Natural killer cell (primary cell): ENCODE measurements around the gene DICER1. TPM values are rescaled to one million over a fixed set of nuclear protein-coding genes. Genes with fewer than 3 reads are reported as not detected.

Experiments used
- ATAC-seq, 3 donors: fragments of 150-1000 bp in 2 of 3; fragments of 200-7000 bp in 1 of 3; cut with Tn5 transposase; 1 replicate in 1 of 3; 2 replicates in 2 of 3; pipeline ENCODE4 v1.10.0; 2021; ENCODE audit warnings: mild to moderate bottlenecking in 2 of 3, moderate library complexity in 2 of 3
- DNase-seq, 2 donors: peaks; one replicate each; pipeline versions ENCODE4 v3.0.0 to v3.0.0-alpha.2; 2013 to 2021; ENCODE audit warnings: mixed read lengths in 1 of 2
- H3K27ac ChIP-seq: one replicate; pipeline ENCODE4 v1.5.1; 2013; ENCODE audit warnings: mild to moderate bottlenecking, low read length
- H3K27me3 ChIP-seq: one replicate; pipeline ENCODE4 v1.6.1; 2013; ENCODE audit warnings: low read length; ENCODE audit not compliant: control insufficient read depth, insufficient read depth
- H3K36me3 ChIP-seq: one replicate; pipeline ENCODE4 v1.6.1; 2013; ENCODE audit warnings: low read length; ENCODE audit not compliant: control insufficient read depth, insufficient read depth
- H3K4me1 ChIP-seq: one replicate; pipeline ENCODE4 v1.6.1; 2013; ENCODE audit warnings: low read length; ENCODE audit not compliant: control insufficient read depth, insufficient read depth
- H3K4me3 ChIP-seq: one replicate; pipeline ENCODE4 v1.5.1; 2013; ENCODE audit warnings: low read length
- H3K9me3 ChIP-seq: one replicate; pipeline ENCODE4 v1.6.1; 2013; ENCODE audit warnings: low read length; ENCODE audit not compliant: control insufficient read depth, insufficient read depth
- H3K27ac Mint-ChIP-seq, 2 donors: one replicate each; pipeline ENCODE4 v1.8.0; 2022; ENCODE audit warnings: mild to moderate bottlenecking in 2 of 2, mixed read lengths in 2 of 2, moderate library complexity in 1 of 2
- H3K27me3 Mint-ChIP-seq, 2 donors: one replicate each; pipeline ENCODE4 v1.8.0; 2022; ENCODE audit warnings: low read depth in 2 of 2, mixed read lengths in 2 of 2
- H3K36me3 Mint-ChIP-seq: one replicate; pipeline ENCODE4 v1.8.0; 2022; ENCODE audit warnings: mixed read lengths
- H3K4me1 Mint-ChIP-seq, 2 donors: one replicate each; pipeline ENCODE4 v1.8.0; 2022; ENCODE audit warnings: mixed read lengths in 2 of 2
- H3K4me3 Mint-ChIP-seq: one replicate; pipeline ENCODE4 v1.8.0; 2022; ENCODE audit warnings: mild to moderate bottlenecking, moderate library complexity, mixed read lengths
- H3K9me3 Mint-ChIP-seq, 2 donors: one replicate each; pipeline ENCODE4 v1.8.0; 2022; ENCODE audit warnings: mixed read lengths in 2 of 2
- WGBS: methylation state at CpG from one replicate; pipeline ENCODE4 v1.1.7; 2013; ENCODE audit warnings: missing lambda C conversion rate; ENCODE audit not compliant: insufficient coverage; 5-methylcytosine and 5-hydroxymethylcytosine counted together
- intact Hi-C: fragments of 100-400 bp; cut with micrococcal nuclease; formaldehyde crosslinking; loops from one replicate; pipeline ENCODE4 v1.14.2; 2022
- total RNA-seq, 4 donors: library from RNA; stranded (reverse); fragments of 120-200 nt in 1 of 4; gene quantifications; one replicate each; pipeline versions ENCODE4 v1.2.3 to v1.2.4, GENCODE V29; 2013 to 2022
- TF ChIP-seq, protein P1 (sequence below): fragments of 200-600 bp; IDR thresholded peaks from one replicate; pipeline ENCODE4 v1.8.0; 2022; ENCODE audit warnings: antibody characterized with exemption

DICER1 gene
- total RNA-seq, 3 donors from 2014 or later (not counting 1 experiment from before 2014, with no cell fraction given) = 47.7 to 59.3 (median 52.9) TPM

- TF ChIP-seq, protein P1, sequence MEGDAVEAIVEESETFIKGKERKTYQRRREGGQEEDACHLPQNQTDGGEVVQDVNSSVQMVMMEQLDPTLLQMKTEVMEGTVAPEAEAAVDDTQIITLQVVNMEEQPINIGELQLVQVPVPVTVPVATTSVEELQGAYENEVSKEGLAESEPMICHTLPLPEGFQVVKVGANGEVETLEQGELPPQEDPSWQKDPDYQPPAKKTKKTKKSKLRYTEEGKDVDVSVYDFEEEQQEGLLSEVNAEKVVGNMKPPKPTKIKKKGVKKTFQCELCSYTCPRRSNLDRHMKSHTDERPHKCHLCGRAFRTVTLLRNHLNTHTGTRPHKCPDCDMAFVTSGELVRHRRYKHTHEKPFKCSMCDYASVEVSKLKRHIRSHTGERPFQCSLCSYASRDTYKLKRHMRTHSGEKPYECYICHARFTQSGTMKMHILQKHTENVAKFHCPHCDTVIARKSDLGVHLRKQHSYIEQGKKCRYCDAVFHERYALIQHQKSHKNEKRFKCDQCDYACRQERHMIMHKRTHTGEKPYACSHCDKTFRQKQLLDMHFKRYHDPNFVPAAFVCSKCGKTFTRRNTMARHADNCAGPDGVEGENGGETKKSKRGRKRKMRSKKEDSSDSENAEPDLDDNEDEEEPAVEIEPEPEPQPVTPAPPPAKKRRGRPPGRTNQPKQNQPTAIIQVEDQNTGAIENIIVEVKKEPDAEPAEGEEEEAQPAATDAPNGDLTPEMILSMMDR = no peak
- no peaks in the 10 kb centered on the region for H3K9me3 Mint-ChIP-seq
- Histone ChIP-seq H3K4me3 (no peak overlapping the region), H3K4me1 (no peaks in the 10 kb centered on the region), H3K9me3 (no peaks in the 10 kb centered on the region), H3K36me3 (peaks cover 85% of the 10 kb centered on the region), H3K27ac (no peak overlapping the region), H3K27me3 (no peaks in the 10 kb centered on the region)
- no peak for ATAC-seq
- no peak overlapping the region for H3K27ac Mint-ChIP-seq
- no peak for DNase-seq
- WGBS = 98% methylated on average over 8 of the region's 8 CpGs
- intact Hi-C loops = no loop called here
- no peaks in the 10 kb centered on the region for H3K27me3 Mint-ChIP-seq
- no peak overlapping the region for H3K4me3 Mint-ChIP-seq
- H3K36me3 Mint-ChIP-seq = peaks cover 18% of the 10 kb centered on the region
- peaks cover 0 to 6% of the 10 kb centered on the region in 2 donors for H3K4me1 Mint-ChIP-seq
Observed at GRCh38 chr14:95110178-95110577, 47.2 kb downstream of the DICER1 start.

DNA sequence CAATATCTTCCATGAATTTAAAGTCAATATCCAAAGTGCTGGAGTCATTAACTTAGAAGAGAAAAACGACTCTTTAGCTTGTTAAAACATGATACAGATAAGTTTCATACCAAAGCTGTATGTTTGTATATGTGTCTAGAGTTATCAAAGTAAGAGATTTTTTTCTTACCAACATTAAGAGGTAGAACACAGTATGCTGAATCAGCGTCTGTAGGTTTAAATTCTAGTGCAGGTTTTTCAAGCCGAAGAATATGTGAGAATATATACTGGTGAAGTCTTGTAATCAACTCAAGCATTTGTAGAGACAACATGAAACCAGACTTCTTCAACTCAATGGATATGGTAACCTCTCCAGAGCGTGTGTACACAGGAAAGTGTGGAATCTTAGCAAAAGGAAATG is 49.6 kb downstream of the DICER1 start:
- Mint-ChIP-seq H3K27me3 (no peaks in the 10 kb centered on the region), H3K27ac (no peak overlapping the region), H3K36me3 (peaks cover 30% of the 10 kb centered on the region), H3K4me1 (peaks cover 2 to 3% of the 10 kb centered on the region in 2 donors), H3K9me3 (no peaks in the 10 kb centered on the region), H3K4me3 (no peak overlapping the region)
- WGBS = 100% methylated on average over 1 of the region's 4 CpGs
- ATAC-seq = no peak
- Histone ChIP-seq H3K9me3 (no peaks in the 10 kb centered on the region), H3K27me3 (no peaks in the 10 kb centered on the region), H3K4me1 (no peaks in the 10 kb centered on the region), H3K36me3 (peaks cover 89% of the 10 kb centered on the region), H3K4me3 (no peak overlapping the region), H3K27ac (no peak overlapping the region)
- intact Hi-C loops = no loop called here
- no peak for DNase-seq
- TF ChIP-seq, protein P1 = no peak

- Mint-ChIP-seq H3K27ac (no peak overlapping the region), H3K4me3 (no peak overlapping the region), H3K27me3 (no peaks in the 10 kb centered on the region), H3K36me3 (peaks cover 34% of the 10 kb centered on the region), H3K9me3 (no peaks in the 10 kb centered on the region), H3K4me1 (peaks cover 7 to 8% of the 10 kb centered on the region in 2 donors)
- intact Hi-C loops = no loop called here
- no peaks in the 10 kb centered on the region for H3K4me1 ChIP-seq
- H3K4me3 ChIP-seq = no peak overlapping the region
- DNase-seq = no peak
- H3K36me3 ChIP-seq = peaks cover 91% of the 10 kb centered on the region
- H3K27ac ChIP-seq = no peak overlapping the region
- WGBS = 97% methylated on average over 5 of the region's 7 CpGs
- no peaks in the 10 kb centered on the region for H3K27me3 ChIP-seq
- TF ChIP-seq, protein P1 = no peak
- H3K9me3 ChIP-seq = no peaks in the 10 kb centered on the region
- ATAC-seq = no peak
Observed at GRCh38 chr14:95106971-95107370, 50.4 kb downstream of the DICER1 start.

DNA sequence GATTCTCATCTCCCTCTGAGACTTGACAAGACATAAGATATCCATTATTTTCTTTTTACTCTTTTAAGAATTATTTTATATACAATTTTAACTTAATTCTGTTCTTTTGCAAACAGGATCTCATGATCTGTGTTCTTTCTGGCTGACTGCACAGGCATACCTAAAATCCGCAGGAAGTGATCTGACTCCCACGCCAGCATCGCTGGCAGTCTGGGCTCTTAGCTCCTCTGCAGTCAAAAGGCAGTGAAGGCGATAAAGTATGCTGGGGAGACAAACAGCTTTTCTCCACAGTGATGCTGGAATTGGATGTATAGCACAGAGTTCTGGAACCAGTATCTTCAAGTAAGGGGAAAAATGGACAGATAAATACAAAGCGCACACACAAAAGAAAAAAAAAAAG is 52.4 kb downstream of the DICER1 start:
- H3K9me3 Mint-ChIP-seq = no peaks in the 10 kb centered on the region
- ATAC-seq = no peak
- H3K4me3 Mint-ChIP-seq = no peak overlapping the region
- TF ChIP-seq, protein P1 = no peak
- peaks cover 34% of the 10 kb centered on the region for H3K36me3 Mint-ChIP-seq
- DNase-seq = no peak
- no peaks in the 10 kb centered on the region for H3K27me3 Mint-ChIP-seq
- Histone ChIP-seq H3K9me3 (no peaks in the 10 kb centered on the region), H3K27me3 (no peaks in the 10 kb centered on the region), H3K4me1 (no peaks in the 10 kb centered on the region), H3K36me3 (peaks cover 85% of the 10 kb centered on the region), H3K27ac (no peak overlapping the region), H3K4me3 (no peak overlapping the region)
- peaks cover 14 to 22% of the 10 kb centered on the region in 2 donors for H3K4me1 Mint-ChIP-seq
- intact Hi-C loops = no loop called here
- H3K27ac Mint-ChIP-seq = no peak overlapping the region
- 99% methylated on average over 4 of the region's 5 CpGs for WGBS
